Stimulated activated effector memory CD8-positive, alpha-beta T cell treated with anti-CD3 and anti-CD28 coated beads, Interleukin-12 subunit alpha, Interleukin-12 subunit beta, amount 100 ng/mL, for 72 hours (primary cell): ENCODE results near the gene RGL1.

Experiments
- ATAC-seq: fragments of 150-1000 bp; cut with Tn5 transposase; 2 replicates; pipeline ENCODE4 v1.10.0; 2021
- DNase-seq, 2 donors: peaks; one replicate each; pipeline ENCODE4 v3.0.0; 2021 to 2022; ENCODE audit warnings: low spot score in 2 of 2
- H3K27ac Mint-ChIP-seq: one replicate; pipeline ENCODE4 v1.8.0; 2022; ENCODE audit warnings: mild to moderate bottlenecking, mixed read lengths
- H3K36me3 Mint-ChIP-seq: one replicate; pipeline ENCODE4 v1.8.0; 2022; ENCODE audit warnings: mild to moderate bottlenecking, mixed read lengths
- H3K4me1 Mint-ChIP-seq: one replicate; pipeline ENCODE4 v1.8.0; 2022; ENCODE audit warnings: mixed read lengths
- H3K4me3 Mint-ChIP-seq: one replicate; pipeline ENCODE4 v1.8.0; 2022; ENCODE audit warnings: mild to moderate bottlenecking, mixed read lengths
- H3K9me3 Mint-ChIP-seq: one replicate; pipeline ENCODE4 v1.8.0; 2022; ENCODE audit warnings: mixed read lengths

RGL1 gene

GRCh38 chr1:183896466-183897048 is 91.6 kb downstream of the RGL1 start:
- Mint-ChIP-seq H3K9me3 (no peaks in the 10 kb centered on the region), H3K4me3 (no peak overlapping the region), H3K36me3 (no peaks in the 10 kb centered on the region), H3K27ac (no peak overlapping the region), H3K4me1 (peaks cover 11% of the 10 kb centered on the region)
- peak; percentile 71 for ATAC-seq
- DNase-seq, result no peak

GRCh38 chr1:183898001-183898396 is 93.1 kb downstream of the RGL1 start:
- Mint-ChIP-seq H3K4me1 (peaks cover 11% of the 10 kb centered on the region), H3K9me3 (no peaks in the 10 kb centered on the region), H3K27ac (no peak overlapping the region), H3K4me3 (no peak overlapping the region), H3K36me3 (no peaks in the 10 kb centered on the region)
- DNase-seq (no peak), ATAC-seq (peak; percentile 26)

GRCh38 chr1:183898610-183899009 is 93.7 kb downstream of the RGL1 start:
- Mint-ChIP-seq H3K27ac (no peak overlapping the region), H3K9me3 (no peaks in the 10 kb centered on the region), H3K36me3 (no peaks in the 10 kb centered on the region), H3K4me1 (peaks cover 11% of the 10 kb centered on the region), H3K4me3 (no peak overlapping the region)
- ATAC-seq (no peak), DNase-seq (no peak)

- Mint-ChIP-seq H3K36me3 (no peaks in the 10 kb centered on the region), H3K4me1 (peaks cover 5% of the 10 kb centered on the region), H3K9me3 (no peaks in the 10 kb centered on the region), H3K4me3 (no peak overlapping the region), H3K27ac (no peak overlapping the region)
- ATAC-seq (no peak), DNase-seq (no peak)
These were observed 96.9 kb downstream of the RGL1 start for GRCh38 chr1:183901748-183902330.

- DNase-seq (no peak), ATAC-seq (no peak)
- no peaks in the 10 kb centered on the region for H3K9me3 Mint-ChIP-seq
- no peak overlapping the region for H3K4me3 Mint-ChIP-seq
- H3K36me3 Mint-ChIP-seq, result no peaks in the 10 kb centered on the region
- peaks cover 1% of the 10 kb centered on the region for H3K4me1 Mint-ChIP-seq
- no peak overlapping the region for H3K27ac Mint-ChIP-seq
These were observed 98.2 kb downstream of the RGL1 start for GRCh38 chr1:183903101-183903500.

- Mint-ChIP-seq H3K4me3 (no peak overlapping the region), H3K36me3 (no peaks in the 10 kb centered on the region), H3K9me3 (no peaks in the 10 kb centered on the region), H3K4me1 (peaks cover 17% of the 10 kb centered on the region), H3K27ac (no peak overlapping the region)
- DNase-seq, result no peak
- ATAC-seq, result no peak
These were observed 100.7 kb downstream of the RGL1 start for GRCh38 chr1:183905508-183906113.

GRCh38 chr1:183907070-183907469 is 102.2 kb downstream of the RGL1 start:
- ATAC-seq (no peak), DNase-seq (no peak)
- no peak overlapping the region for H3K4me3 Mint-ChIP-seq
- H3K4me1 Mint-ChIP-seq, result peaks cover 19% of the 10 kb centered on the region
- no peaks in the 10 kb centered on the region for H3K36me3 Mint-ChIP-seq
- H3K27ac Mint-ChIP-seq, result no peak overlapping the region
- H3K9me3 Mint-ChIP-seq, result no peaks in the 10 kb centered on the region

GRCh38 chr1:183908079-183908478 is 103.2 kb downstream of the RGL1 start:
- Mint-ChIP-seq H3K9me3 (no peaks in the 10 kb centered on the region), H3K4me3 (no peak overlapping the region), H3K4me1 (peaks cover 19% of the 10 kb centered on the region), H3K27ac (no peak overlapping the region), H3K36me3 (no peaks in the 10 kb centered on the region)
- DNase-seq, result no peak
- ATAC-seq, result no peak

GRCh38 chr1:183909672-183910071 is 104.8 kb downstream of the RGL1 start:
- ATAC-seq (peak; percentile 85), DNase-seq (no peak)
- peaks cover 4% of the 10 kb centered on the region for H3K36me3 Mint-ChIP-seq
- H3K27ac Mint-ChIP-seq, result peak overlapping the region; percentile 85
- peaks cover 19% of the 10 kb centered on the region for H3K4me1 Mint-ChIP-seq
- H3K9me3 Mint-ChIP-seq, result no peaks in the 10 kb centered on the region
- H3K4me3 Mint-ChIP-seq, result no peak overlapping the region

- Mint-ChIP-seq H3K4me3 (no peak overlapping the region), H3K27ac (no peak overlapping the region), H3K9me3 (no peaks in the 10 kb centered on the region), H3K36me3 (peaks cover 4% of the 10 kb centered on the region), H3K4me1 (peaks cover 23% of the 10 kb centered on the region)
- DNase-seq, result no peak
- ATAC-seq, result no peak
These were observed 105.9 kb downstream of the RGL1 start for GRCh38 chr1:183910845-183911244.

- H3K9me3 Mint-ChIP-seq, result no peaks in the 10 kb centered on the region
- no peak overlapping the region for H3K27ac Mint-ChIP-seq
- DNase-seq (no peak), ATAC-seq (no peak)
- peaks cover 4% of the 10 kb centered on the region for H3K36me3 Mint-ChIP-seq
- H3K4me1 Mint-ChIP-seq, result peaks cover 28% of the 10 kb centered on the region
- no peak overlapping the region for H3K4me3 Mint-ChIP-seq
These were observed 106.4 kb downstream of the RGL1 start for GRCh38 chr1:183911285-183911684.

GRCh38 chr1:183912265-183912886 is 107.5 kb downstream of the RGL1 start:
- DNase-seq (no peak), ATAC-seq (no peak)
- Mint-ChIP-seq H3K27ac (no peak overlapping the region), H3K36me3 (peaks cover 4% of the 10 kb centered on the region), H3K4me3 (no peak overlapping the region), H3K9me3 (no peaks in the 10 kb centered on the region), H3K4me1 (peaks cover 32% of the 10 kb centered on the region)

- Mint-ChIP-seq H3K9me3 (no peaks in the 10 kb centered on the region), H3K27ac (no peak overlapping the region), H3K36me3 (peaks cover 4% of the 10 kb centered on the region), H3K4me1 (peaks cover 32% of the 10 kb centered on the region), H3K4me3 (no peak overlapping the region)
- ATAC-seq (no peak), DNase-seq (no peak)
These were observed 108.7 kb downstream of the RGL1 start for GRCh38 chr1:183913567-183913993.

GRCh38 chr1:183914276-183914675 is 109.4 kb downstream of the RGL1 start:
- H3K4me3 Mint-ChIP-seq, result no peak overlapping the region
- no peak for DNase-seq
- no peak overlapping the region for H3K27ac Mint-ChIP-seq

GRCh38 chr1:183914891-183915290 is 110.0 kb downstream of the RGL1 start:
- DNase-seq (no peak), ATAC-seq (no peak)
- peaks cover 22% of the 10 kb centered on the region for H3K4me1 Mint-ChIP-seq
- H3K4me3 Mint-ChIP-seq, result no peak overlapping the region
- H3K36me3 Mint-ChIP-seq, result peaks cover 4% of the 10 kb centered on the region
- no peaks in the 10 kb centered on the region for H3K9me3 Mint-ChIP-seq
- no peak overlapping the region for H3K27ac Mint-ChIP-seq

More at GRCh38 chr1:183914276-183914675, 109.4 kb downstream of the RGL1 start:
- ATAC-seq, result no peak
- H3K4me1 Mint-ChIP-seq, result peaks cover 27% of the 10 kb centered on the region
- no peaks in the 10 kb centered on the region for H3K9me3 Mint-ChIP-seq
- H3K36me3 Mint-ChIP-seq, result peaks cover 4% of the 10 kb centered on the region
